Ectodermal cell (in vitro differentiated cells): ENCODE data around the gene APH1B.

Experiments
- H3K27ac ChIP-seq: 2 replicates; pipeline ENCODE4 v1.7.0; 2013; ENCODE audit warnings: mild to moderate bottlenecking, low read depth, low read length; ENCODE audit not compliant: insufficient read depth, poor library complexity, severe bottlenecking
- H3K27me3 ChIP-seq: 2 replicates; pipeline ENCODE4 v1.7.0; 2013; ENCODE audit warnings: mild to moderate bottlenecking, low read length; ENCODE audit not compliant: insufficient read depth, control insufficient read depth, poor library complexity, severe bottlenecking
- H3K36me3 ChIP-seq: one replicate; pipeline ENCODE4 v1.7.0; 2013; ENCODE audit warnings: low read length; ENCODE audit not compliant: control insufficient read depth, insufficient read depth
- H3K4me1 ChIP-seq: one replicate; pipeline ENCODE4 v1.7.0; 2013; ENCODE audit warnings: low read length; ENCODE audit not compliant: control insufficient read depth, insufficient read depth
- H3K4me3 ChIP-seq: 2 replicates; pipeline ENCODE4 v1.7.0; 2013; ENCODE audit warnings: low read depth, low read length, control low read depth; ENCODE audit not compliant: insufficient read depth
- H3K9me3 ChIP-seq: 2 replicates; pipeline ENCODE4 v1.7.0; 2013; ENCODE audit warnings: mild to moderate bottlenecking, low read length, moderate library complexity; ENCODE audit not compliant: control insufficient read depth
- WGBS, 2 experiments: methylation state at CpG; one replicate each; pipeline ENCODE4 v1.1.7; 2013; ENCODE audit warnings: missing lambda C conversion rate in 2 of 2; 5-methylcytosine and 5-hydroxymethylcytosine counted together

Gene APH1B

DNA sequence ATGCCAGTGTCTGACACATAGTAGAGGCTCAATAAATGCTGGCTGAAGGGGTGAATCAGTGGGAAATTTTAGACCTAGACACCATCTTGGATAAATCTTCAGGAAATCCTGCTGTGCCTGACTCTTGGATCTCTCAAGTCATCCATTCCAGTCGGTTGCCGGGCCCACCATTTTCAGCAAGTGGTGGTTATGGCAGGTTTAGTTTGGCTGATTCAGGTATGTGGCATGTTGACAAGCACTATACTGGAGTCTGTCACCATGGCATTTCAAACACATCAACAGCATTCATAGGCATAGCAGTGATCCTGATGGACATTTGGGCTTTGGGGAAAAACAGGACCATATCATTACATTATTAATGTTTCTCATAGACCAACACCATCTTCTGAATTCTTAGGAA lies 25.7 kb upstream of the APH1B start:
- Histone ChIP-seq H3K4me1 (peaks cover 12% of the 10 kb centered on the region), H3K36me3 (peaks cover 6% of the 10 kb centered on the region), H3K27me3 (no peaks in the 10 kb centered on the region), H3K9me3 (no peaks in the 10 kb centered on the region), H3K27ac (no peak overlapping the region), H3K4me3 (no peak overlapping the region)
- 88 to 93% methylated on average over 2 of the region's 2 CpGs for WGBS, 2 experiments

DNA sequence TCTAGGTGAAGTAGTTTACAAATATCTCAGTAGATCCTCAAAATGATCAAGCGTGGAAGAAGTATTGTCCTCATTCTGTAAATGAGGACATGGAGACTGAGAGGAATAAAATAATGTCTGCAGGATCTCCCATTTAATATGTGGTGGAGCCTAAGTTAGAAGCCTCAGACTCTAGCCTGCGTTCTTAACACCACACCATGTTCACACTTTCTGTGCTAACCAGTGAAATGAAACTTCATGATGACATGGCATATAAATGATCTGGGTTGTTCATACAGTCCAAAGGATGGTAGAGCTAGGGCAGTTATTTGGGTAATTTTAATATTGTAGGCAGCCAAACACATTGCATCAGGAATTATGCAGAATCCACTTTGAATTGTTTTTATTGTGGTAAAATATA lies 25.1 kb upstream of the APH1B start:
- H3K4me1 ChIP-seq = peaks cover 17% of the 10 kb centered on the region
- H3K9me3 ChIP-seq = no peaks in the 10 kb centered on the region
- WGBS, 2 experiments = 95 to 100% methylated on average over 2 of the region's 2 CpGs
- no peak overlapping the region for H3K4me3 ChIP-seq
- no peak overlapping the region for H3K27ac ChIP-seq
- H3K36me3 ChIP-seq = peaks cover 5% of the 10 kb centered on the region
- H3K27me3 ChIP-seq = no peaks in the 10 kb centered on the region

DNA sequence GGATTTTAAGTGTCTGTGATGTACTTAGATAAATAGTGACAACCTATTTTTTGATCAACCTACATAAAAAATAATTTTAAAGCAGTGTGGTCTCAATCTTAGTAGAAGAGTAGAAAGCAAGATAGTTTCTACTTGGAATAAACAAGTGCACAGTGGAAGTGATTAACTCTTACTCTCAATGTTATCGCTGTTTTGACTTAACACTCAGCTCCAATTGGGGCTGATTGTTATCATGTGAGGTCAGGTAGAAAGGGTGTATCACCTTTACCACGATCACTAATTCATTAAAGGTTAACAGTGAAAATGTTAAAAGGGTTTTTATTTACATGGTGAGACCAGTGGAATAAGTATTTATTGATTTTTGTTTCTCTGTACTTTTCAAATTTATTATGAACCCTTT lies 22.4 kb upstream of the APH1B start:
- Histone ChIP-seq H3K9me3 (no peaks in the 10 kb centered on the region), H3K36me3 (peaks cover 10% of the 10 kb centered on the region), H3K4me3 (no peak overlapping the region), H3K27me3 (no peaks in the 10 kb centered on the region), H3K4me1 (peaks cover 17% of the 10 kb centered on the region), H3K27ac (no peak overlapping the region)
- 88 to 100% methylated on average over 1 to 2 of the region's 2 CpGs for WGBS, 2 experiments

DNA sequence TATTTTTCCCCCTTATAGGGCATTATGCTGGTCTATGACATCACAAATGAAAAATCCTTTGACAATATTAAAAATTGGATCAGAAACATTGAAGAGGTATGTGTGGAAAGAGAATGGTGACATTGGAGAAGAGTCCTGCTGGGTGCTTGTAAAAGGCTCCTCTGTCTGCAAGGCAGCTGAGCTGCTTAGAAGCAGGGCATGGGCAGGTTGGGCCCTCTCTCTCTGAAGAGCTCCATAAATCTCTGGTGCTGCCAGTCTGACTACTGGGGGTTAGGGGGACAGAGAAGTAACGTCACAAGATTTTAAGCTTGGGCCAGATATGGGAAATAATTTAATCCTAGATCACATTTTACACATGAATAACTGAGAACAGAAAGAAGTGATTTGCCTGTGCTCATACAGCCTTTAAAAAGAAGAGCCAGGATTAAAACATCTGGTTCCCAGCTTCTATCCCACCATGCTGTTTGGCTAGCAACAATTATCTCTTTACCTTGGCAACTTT lies 21.9 kb upstream of the APH1B start:
- no peaks in the 10 kb centered on the region for H3K27me3 ChIP-seq
- no peak overlapping the region for H3K4me3 ChIP-seq
- 40 to 43% methylated on average over 1 of the region's 1 CpG for WGBS, 2 experiments
- no peaks in the 10 kb centered on the region for H3K9me3 ChIP-seq
- peaks cover 10% of the 10 kb centered on the region for H3K36me3 ChIP-seq
- H3K27ac ChIP-seq = peak overlapping the region; percentile 17
- H3K4me1 ChIP-seq = peaks cover 17% of the 10 kb centered on the region

DNA sequence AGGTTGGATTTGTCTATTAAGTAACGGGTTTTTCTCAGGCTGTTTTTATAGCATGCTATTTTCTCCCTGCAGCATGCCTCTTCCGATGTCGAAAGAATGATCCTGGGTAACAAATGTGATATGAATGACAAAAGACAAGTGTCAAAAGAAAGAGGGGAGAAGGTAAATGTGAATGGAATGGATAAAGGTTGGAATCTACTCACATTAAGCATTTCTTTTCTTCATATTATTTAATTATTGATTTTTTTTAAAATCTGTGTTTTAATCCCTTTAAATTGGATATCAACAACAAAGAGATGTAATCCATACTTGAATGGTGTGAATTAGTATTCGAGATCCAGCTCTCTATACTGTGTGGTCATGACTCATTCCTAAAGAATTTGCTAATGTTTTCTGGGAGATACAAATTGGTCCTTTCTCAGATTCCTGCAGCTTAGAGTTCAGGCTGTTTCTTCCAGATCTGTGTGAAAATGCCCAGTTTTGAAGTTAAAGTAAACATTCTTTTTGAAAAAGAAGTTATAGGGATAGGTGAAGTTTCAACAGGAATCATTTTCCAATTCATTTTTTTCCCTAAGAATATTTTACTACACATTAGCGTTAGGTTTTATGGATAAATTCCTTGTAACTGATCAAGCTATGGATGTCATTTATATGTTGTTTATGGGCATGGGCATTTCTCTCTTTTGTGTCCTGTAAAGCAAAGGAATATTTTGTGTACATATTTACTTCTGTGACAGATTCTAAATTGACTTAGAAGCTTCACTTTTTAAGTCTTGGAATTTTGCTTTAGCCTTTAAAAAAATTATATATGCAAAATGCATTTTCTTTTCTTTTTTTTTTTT lies 20.8 kb upstream of the APH1B start:
- WGBS, 2 experiments = 9 to 22% methylated on average over 4 of the region's 5 CpGs
- H3K9me3 ChIP-seq = no peaks in the 10 kb centered on the region
- peaks cover 17% of the 10 kb centered on the region for H3K4me1 ChIP-seq
- H3K4me3 ChIP-seq = no peak overlapping the region
- no peaks in the 10 kb centered on the region for H3K27me3 ChIP-seq
- H3K27ac ChIP-seq = peak overlapping the region; percentile 80
- H3K36me3 ChIP-seq = peaks cover 9% of the 10 kb centered on the region

DNA sequence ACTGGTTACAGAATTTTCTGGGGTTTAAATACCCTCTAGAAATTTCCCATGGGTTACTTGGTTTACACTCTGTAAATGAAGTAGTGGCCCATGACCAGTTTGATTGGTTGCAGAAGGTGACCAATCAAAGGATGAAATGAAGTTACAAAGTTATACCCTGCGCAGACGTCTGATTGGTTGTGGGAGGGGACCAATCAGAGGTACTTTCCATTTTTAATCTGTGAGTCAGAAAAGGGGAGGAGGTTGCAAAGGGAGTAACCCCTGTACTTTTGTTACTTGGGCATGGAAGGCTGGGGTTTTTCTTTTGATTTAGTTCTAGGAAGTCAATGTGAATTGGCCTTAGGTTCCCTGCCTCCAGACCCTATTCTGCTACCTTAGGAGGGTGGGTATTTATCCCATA lies 18.7 kb upstream of the APH1B start:
- H3K36me3 ChIP-seq = peaks cover 6% of the 10 kb centered on the region
- no peak overlapping the region for H3K4me3 ChIP-seq
- no peaks in the 10 kb centered on the region for H3K9me3 ChIP-seq
- H3K27ac ChIP-seq = no peak overlapping the region
- peaks cover 17% of the 10 kb centered on the region for H3K4me1 ChIP-seq
- 96 to 99% methylated on average over 2 of the region's 2 CpGs for WGBS, 2 experiments
- no peaks in the 10 kb centered on the region for H3K27me3 ChIP-seq

DNA sequence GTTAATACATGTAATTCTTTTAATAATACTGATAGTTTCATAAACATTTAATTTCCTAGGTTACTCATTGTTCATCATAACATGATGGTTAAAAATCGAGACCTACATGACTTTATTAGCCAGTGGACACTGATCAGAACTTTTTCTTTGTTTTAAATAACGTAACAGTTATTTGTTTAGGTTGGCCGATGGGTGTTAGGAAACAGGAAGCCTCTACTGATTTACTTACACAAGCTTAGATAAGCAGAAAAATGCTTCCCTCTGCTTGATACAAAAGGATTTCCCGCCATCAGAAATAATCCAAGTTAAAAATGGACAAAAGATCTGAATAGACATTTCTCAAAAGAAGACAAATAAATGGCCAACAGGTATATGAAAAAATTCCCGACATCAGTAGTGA lies 16.6 kb upstream of the APH1B start:
- no peaks in the 10 kb centered on the region for H3K27me3 ChIP-seq
- peaks cover 11% of the 10 kb centered on the region for H3K36me3 ChIP-seq
- no peak overlapping the region for H3K27ac ChIP-seq
- 95 to 98% methylated on average over 5 of the region's 5 CpGs for WGBS, 2 experiments
- no peaks in the 10 kb centered on the region for H3K9me3 ChIP-seq
- peaks cover 12% of the 10 kb centered on the region for H3K4me1 ChIP-seq
- no peak overlapping the region for H3K4me3 ChIP-seq

DNA sequence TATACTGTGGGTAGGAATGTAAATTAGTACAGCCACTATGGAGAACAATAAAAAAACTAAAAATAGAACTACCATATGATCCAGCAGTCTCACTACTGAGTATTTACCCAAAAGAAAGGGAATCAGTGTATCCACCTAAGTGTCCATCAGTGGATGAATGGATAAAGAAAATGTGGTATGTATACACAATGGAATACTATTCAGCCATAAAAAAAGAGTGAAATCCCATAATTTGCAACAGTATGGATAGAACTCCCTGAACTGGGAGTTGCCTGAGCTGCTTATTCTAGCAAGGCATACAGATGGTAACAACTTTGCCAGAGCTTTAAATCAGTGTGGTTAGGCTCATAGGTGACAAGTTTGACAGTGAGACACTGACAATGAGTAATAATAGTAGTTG lies 16.1 kb upstream of the APH1B start:
- H3K36me3 ChIP-seq = peaks cover 11% of the 10 kb centered on the region
- peaks cover 6% of the 10 kb centered on the region for H3K4me1 ChIP-seq
- H3K27ac ChIP-seq = no peak overlapping the region
- H3K9me3 ChIP-seq = no peaks in the 10 kb centered on the region
- H3K4me3 ChIP-seq = no peak overlapping the region
- H3K27me3 ChIP-seq = no peaks in the 10 kb centered on the region

DNA sequence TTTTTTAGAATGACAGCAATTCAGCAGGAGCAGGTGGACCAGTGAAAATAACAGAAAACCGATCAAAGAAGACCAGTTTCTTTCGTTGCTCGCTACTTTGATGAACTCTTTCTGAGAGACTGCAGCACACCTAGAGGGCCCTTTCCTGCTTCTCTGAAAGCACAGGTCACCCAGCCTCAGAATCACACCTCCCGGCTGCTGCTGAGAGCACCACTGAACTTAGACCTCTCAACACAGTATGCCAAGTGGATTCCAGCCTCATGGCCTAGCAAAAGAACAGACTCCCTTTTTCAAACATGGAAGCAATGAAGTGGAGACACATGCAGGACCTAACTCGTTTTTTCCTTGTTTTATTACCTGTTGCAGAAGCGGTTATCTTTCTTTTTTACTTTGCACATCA lies 13.9 kb upstream of the APH1B start:
- H3K36me3 ChIP-seq = peaks cover 7% of the 10 kb centered on the region

DNA sequence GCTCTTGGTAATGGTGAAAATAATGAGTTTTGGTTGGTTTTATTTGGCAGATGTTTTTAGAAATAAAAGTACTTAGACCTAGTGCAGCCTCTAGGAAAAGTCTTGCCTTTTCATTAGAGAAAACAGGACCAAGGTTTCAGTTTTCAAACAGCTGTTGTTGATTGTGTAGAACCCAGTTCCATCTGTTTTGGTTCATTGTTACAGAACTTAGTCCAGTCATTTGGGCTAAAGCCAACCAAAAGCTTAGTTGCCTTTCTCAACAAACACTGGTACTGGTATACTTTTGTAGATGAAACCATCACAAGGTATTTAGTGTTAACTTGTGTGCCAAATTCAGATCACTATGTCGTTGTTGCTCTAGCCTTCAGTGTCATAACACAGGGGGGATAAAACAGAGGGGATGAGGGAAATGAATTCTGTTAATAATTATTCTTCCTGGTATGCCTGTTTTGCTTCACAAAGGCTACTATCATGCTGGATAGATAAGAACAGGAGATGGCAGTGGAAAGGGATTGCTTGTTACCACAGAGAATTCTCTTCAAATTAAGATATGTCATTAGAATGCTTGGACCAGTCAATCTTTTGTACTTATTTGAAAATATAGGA lies 12.6 kb upstream of the APH1B start:
- Histone ChIP-seq H3K4me1 (no peaks in the 10 kb centered on the region), H3K27me3 (no peaks in the 10 kb centered on the region), H3K4me3 (no peak overlapping the region), H3K27ac (no peak overlapping the region), H3K9me3 (no peaks in the 10 kb centered on the region), H3K36me3 (peaks cover 5% of the 10 kb centered on the region)
- 95 to 100% methylated on average over 1 of the region's 1 CpG for WGBS, 2 experiments

More for the DNA sequence above, 13.9 kb upstream of the APH1B start:
- no peaks in the 10 kb centered on the region for H3K27me3 ChIP-seq
- WGBS, 2 experiments = 90 to 92% methylated on average over 6 of the region's 6 CpGs
- no peak overlapping the region for H3K4me3 ChIP-seq
- no peaks in the 10 kb centered on the region for H3K9me3 ChIP-seq
- H3K27ac ChIP-seq = no peak overlapping the region
- H3K4me1 ChIP-seq = no peaks in the 10 kb centered on the region
